ENCODE results near the gene DNASE2B.

The DNASE2B gene

GRCh38 chr1:84374991-84375696 is 23.1 kb upstream of the DNASE2B start:
- DNase-seq: no peak

- DNase-seq: no peak
These were observed 22.0 kb upstream of the DNASE2B start for GRCh38 chr1:84376000-84376910.

GRCh38 chr1:84377480-84378095 is 20.7 kb upstream of the DNASE2B start:
- no peak for DNase-seq

GRCh38 chr1:84379138-84379916 is 19.0 kb upstream of the DNASE2B start:
- no peak for DNase-seq

DNA sequence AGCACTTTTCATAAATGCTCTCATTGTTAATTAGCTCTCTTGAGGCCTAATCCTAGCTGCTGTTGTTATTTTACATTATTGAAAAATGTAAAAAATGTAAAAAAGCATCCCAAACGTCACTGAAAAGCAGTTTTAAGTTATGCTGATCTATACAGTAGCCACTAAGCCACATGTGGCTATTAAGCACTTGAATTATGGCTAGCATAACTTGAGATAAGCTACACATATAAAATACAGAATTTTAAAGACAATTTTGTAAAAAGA is 18.4 kb upstream of the DNASE2B start:
- no peak for DNase-seq

DNA sequence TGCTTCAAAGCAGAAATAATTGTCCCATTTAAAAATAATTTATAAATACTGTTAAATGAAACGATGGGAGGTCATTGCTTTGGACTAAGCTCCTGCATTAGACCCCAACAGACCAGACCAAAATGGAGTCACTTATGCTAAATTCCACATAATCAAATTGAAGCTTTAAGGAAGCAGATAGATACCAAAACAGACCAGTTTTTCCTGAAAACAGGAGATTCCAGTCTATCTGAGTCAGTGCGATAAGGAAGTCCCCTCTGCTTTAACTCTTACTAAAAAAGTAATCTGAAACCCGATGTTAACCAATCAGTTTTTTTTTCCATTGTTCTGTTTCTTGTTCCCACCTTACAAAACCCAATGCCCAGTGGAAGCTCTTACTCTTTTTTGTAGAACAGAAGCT is 16.2 kb upstream of the DNASE2B start:
- no peak for DNase-seq

- DNase-seq: no peak
These were observed 12.9 kb upstream of the DNASE2B start for GRCh38 chr1:84385347-84385746.

- DNase-seq: no peak
These were observed 11.4 kb upstream of the DNASE2B start for GRCh38 chr1:84386716-84387479.

- no peak for DNase-seq
These were observed 10.7 kb upstream of the DNASE2B start for GRCh38 chr1:84387480-84388163.

- no peak for DNase-seq
These were observed 8.1 kb upstream of the DNASE2B start for GRCh38 chr1:84390226-84390625.

DNA sequence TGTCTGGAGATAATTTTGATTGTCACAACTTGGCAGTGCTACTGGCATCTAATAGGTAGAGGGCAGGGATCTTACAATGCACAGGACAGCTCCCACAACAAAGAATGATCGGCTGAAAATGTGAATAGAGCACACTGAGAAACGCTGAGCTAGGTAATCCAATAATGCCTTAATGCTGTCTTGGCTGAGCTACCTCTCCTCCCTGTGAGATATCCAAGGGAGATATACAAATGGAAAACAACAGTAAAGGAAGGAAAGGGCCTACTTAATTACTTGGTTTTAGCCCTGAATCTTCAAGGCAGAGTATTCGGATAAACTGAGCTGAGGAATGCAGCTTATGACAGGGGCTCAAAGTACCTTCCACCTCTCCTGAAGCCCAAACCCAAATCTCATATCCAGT is 2.9 kb downstream of the DNASE2B start:
- no peak for DNase-seq

GRCh38 chr1:84402060-84402459 is 3.8 kb downstream of the DNASE2B start:
- no peak for DNase-seq

DNA sequence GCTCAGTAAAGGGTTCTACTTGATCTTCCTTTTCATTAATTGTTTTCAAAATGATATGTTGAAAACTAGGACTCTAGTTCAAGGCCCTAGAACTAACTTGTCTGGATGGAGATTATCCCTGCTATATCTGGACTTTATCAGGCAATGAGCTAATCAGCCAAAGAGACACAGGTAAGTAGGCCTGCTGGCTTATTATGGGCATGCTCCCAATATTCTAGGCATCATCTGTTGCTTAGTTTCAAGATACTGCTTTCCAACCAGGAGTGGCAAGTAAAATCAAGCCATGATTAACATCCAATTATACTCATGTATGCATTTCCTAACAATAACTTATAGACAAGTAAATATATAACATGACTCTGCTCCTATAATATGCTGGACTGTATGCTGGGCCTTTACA is 4.2 kb downstream of the DNASE2B start:
- DNase-seq: no peak

DNA sequence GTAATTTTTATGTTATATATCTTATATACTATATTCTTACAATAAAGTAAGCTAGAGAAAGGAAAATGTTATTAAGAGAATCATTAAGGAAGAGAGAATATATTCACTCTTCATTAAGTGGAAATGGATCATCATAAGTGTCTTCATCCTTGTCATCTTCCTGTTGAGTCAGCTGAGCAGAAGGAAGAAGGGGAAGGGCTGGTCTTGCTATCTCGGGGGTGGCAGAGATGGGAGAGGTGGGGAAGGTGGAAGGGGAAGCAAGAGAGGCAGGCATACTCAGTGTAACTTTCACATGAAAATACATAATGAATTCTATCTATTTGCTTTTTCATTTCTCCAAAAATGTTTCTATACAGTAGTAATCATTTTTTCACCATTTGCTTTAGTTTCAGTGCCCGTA is 5.1 kb downstream of the DNASE2B start:
- DNase-seq: no peak

GRCh38 chr1:84406346-84406861 is 8.1 kb downstream of the DNASE2B start:
- no peak for DNase-seq

- DNase-seq: no peak
These were observed 9.2 kb downstream of the DNASE2B start for GRCh38 chr1:84407524-84407923.

DNA sequence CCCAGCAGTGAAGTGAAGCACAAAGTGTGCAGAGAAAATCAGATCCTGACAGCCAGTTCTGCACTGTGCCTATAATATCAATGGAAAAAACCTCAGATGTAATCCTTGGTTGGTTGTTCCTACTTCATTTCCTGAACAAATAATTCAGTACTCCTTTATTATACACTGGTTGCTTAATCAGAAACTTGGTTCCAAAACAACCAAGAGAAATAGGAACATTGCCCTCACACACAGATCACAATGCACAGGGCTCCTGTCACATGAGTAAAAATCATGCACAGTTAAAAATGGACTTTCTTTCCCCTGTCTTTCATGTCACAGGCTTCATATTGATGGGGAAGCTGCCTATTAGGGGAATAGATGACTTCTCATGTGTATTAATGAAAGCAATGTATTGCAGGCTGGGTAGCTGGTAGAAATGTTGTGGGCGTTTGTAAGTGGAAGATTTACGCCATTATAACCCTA is 9.7 kb downstream of the DNASE2B start:
- DNase-seq: no peak

GRCh38 chr1:84409888-84410287 is 11.6 kb downstream of the DNASE2B start:
- DNase-seq: no peak

DNA sequence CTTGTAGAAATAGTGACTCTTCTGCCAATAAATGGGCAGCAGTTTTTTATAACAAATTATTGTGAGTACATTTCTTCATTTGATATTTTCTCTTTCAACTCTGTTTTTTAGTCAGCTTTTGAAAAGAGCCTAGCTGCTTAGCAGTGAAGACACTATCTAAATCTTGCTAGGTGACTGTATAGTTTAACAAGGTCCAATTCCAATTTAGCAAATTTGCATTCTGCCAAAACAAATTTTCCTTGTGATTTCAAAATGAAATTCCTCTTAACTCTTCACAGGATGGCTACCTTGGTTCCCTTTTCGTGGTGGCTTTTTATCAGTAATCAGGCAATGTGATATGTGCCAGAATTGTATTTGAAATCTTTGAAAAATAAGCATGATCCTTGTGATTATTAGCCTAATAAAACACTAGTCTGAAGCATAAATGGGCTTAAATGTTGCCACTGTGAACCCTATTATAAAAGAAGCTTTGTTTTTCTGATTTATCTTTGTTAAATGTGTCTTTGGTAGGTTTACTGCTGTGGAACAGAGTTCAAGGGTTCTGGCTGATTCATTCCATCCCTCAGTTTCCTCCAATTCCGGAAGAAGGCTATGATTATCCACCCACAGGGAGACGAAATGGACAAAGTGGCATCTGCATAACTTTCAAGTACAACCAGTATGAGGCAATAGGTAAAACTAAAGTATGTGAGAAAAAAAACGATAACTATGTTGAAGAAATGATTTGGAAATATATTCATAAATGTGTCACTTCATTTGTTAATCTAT is 12.2 kb downstream of the DNASE2B start:
- DNase-seq: no peak

DNA sequence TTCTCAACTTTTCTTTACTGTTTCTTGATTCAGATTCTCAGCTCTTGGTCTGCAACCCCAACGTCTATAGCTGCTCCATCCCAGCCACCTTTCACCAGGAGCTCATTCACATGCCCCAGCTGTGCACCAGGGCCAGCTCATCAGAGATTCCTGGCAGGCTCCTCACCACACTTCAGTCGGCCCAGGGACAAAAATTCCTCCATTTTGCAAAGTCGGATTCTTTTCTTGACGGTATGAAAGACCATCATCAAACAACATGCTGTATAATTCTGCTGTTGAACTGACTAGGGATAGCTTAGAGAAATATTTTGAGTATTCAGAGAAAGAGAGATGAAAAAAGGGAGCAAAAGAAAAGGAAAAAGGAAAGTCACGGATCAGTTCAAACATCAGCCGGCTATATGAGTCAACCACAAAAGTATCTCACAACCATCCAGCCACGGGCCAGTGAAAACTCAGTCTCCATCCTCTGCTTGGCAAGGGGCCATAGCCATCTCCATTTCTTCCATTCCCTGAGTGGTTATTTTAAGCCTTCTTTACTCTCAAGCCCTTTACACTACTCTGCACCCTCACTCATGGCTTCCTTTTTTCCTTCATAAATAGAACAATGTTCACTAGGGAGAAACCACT is 14.1 kb downstream of the DNASE2B start:
- no peak for DNase-seq
